GM12891 (cell line): ENCODE measurements around the gene LRRTM3.

Source experiments
- DNase-seq: peaks from one replicate; pipeline ENCODE4 v3.0.0; 2011; ENCODE audit warnings: low spot score; ENCODE audit not compliant: insufficient read length
- FAIRE-seq: peaks from 2 replicates; lab custom pipeline; 2011; peaks lifted over from hg19 to GRCh38; lab: Jason Lieb, UNC
- PAX5 ChIP-seq: IDR thresholded peaks from 2 replicates; pipeline ENCODE4 v1.6.1; 2011; ENCODE audit warnings: low read length, moderate library complexity, mild to moderate bottlenecking; ENCODE audit not compliant: insufficient read depth, severe bottlenecking
- POLR2A ChIP-seq: IDR thresholded peaks from 2 replicates; pipeline ENCODE4 v1.6.1; 2011; ENCODE audit warnings: low read depth, low read length, control low read depth
- POLR2AphosphoS5 ChIP-seq: IDR thresholded peaks from 2 replicates; pipeline ENCODE4 v1.6.1; 2011; ENCODE audit warnings: low read depth, low read length, control low read depth
- POU2F2 ChIP-seq: IDR thresholded peaks from 2 replicates; pipeline ENCODE4 v1.6.1; 2011; ENCODE audit warnings: low read depth, mild to moderate bottlenecking, control low read depth, low read length, moderate library complexity
- SPI1 ChIP-seq: IDR thresholded peaks from 2 replicates; pipeline ENCODE4 v1.6.1; 2011; ENCODE audit warnings: low read depth, low read length, control low read depth
- TAF1 ChIP-seq: IDR thresholded peaks from 2 replicates; pipeline ENCODE4 v1.6.1; 2011; ENCODE audit warnings: low read depth, low read length, control low read depth

LRRTM3 gene

DNA sequence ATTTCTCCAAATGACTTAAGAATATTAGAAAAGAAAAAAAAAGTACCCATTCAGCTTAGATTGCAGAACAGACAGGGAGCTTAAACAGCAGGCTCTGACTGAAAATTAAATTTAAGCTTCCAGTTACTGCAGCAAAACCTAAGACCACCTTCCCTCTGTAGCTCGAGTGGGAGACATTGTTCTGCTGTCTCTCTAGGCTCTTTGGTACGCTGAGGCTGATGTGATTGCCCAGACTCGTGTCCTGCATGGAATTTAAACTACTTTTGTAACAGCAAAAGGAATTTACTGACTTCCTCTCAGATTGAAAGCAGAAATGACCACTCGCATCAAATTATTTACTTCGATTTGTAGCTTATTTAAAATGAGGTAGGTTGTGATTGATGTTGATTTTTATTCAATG lies 124.6 kb downstream of the LRRTM3 start:
- TF ChIP-seq TAF1 (no peak), POLR2AphosphoS5 (no peak), PAX5 (no peak), SPI1 (no peak), POU2F2 (no peak), POLR2A (no peak)
- DNase-seq (no peak), FAIRE-seq (no peak)

DNA sequence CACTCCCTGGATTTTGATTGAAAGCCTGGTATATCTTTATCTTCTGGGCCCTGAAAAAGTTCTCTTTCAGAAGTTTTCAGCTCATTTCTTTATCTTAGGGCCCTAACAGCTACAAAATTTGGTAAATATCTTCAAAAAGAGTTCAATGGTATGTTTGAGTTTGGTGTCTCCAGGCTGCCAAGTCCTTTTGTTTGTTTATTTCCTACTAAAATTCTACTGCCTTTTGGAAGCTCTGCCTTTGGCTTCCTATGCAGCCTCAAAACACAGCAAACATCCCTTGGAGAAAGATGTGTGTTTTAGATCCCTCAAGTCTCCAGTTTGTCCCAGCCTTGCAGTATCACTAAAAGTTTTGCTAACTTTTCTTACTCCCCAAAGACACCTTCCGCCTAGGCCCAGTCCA lies 146.8 kb downstream of the LRRTM3 start:
- DNase-seq (no peak), FAIRE-seq (no peak)
- TF ChIP-seq POU2F2, result no peak
- no peak for TF ChIP-seq POLR2A
- TF ChIP-seq POLR2AphosphoS5, result no peak
- no peak for TF ChIP-seq TAF1
- TF ChIP-seq SPI1, result no peak

DNA sequence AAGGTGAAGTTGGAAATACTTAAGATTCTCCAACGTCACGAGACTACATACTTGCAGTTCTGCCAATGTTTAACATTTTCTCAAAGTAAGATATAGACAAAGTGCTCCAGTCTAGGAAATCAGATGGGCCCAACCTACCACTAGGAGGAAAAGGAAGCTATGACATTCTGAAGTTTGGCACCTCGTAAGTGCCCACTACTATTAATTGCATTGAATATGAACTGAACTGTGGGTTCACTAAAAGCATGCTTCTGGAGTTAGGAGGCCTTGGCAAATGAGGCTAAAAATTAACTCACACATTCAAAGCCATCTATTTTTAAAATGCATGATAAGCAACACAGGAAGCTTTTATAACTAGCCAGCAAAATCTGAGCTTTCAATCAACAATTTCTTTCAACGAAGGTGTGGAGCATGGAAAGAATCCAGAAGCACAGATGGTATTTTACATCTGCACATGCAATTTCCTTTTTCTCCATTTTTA lies 149.7 kb downstream of the LRRTM3 start:
- no peak for FAIRE-seq
- no peak for DNase-seq
- TF ChIP-seq SPI1 (no peak), POU2F2 (no peak), POLR2AphosphoS5 (no peak), TAF1 (no peak), POLR2A (no peak), PAX5 (no peak)

DNA sequence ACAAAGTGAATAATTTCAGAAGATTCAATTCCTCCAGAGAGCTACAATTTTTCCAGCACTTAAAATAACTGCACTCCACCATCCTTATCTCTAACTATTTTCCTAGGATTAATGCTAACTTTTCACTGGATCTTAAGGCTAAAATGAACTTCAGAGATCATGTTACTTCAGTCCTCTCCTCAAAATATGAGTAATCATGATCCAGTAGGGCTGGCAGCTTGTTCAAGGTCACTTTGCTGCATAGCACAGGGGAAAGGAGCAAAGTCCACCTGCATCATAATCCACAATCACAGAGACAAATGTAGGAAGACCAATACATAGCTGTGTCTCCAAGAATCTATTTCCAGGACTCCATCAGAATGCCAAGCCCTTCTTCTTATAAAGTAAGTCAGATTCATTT lies 150.3 kb downstream of the LRRTM3 start:
- no peak for DNase-seq
- no peak for FAIRE-seq
- TF ChIP-seq POLR2AphosphoS5 (no peak), POLR2A (no peak), TAF1 (no peak), PAX5 (no peak), SPI1 (no peak), POU2F2 (no peak)

DNA sequence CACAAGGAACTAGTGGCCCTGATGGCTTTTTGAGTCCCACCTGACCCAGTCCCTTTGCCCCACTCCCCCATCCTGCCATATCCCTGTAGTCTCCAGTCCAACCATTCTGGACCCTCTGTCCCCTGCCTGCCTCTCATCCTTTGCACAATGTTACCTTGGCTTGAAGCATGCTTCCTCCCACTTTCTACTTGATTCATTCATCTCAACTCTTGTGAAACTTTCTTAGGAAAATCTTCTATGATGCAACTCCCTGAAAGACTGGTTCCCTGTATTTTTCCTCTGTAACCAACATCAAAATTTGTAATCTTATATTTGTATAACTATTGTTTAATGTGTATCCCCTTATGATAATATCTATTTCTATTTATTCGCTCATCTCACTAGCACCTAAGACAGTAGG lies 151.5 kb downstream of the LRRTM3 start:
- TF ChIP-seq TAF1 (no peak), SPI1 (no peak), POLR2AphosphoS5 (no peak), POU2F2 (no peak), POLR2A (no peak), PAX5 (no peak)
- DNase-seq (no peak), FAIRE-seq (no peak)

DNA sequence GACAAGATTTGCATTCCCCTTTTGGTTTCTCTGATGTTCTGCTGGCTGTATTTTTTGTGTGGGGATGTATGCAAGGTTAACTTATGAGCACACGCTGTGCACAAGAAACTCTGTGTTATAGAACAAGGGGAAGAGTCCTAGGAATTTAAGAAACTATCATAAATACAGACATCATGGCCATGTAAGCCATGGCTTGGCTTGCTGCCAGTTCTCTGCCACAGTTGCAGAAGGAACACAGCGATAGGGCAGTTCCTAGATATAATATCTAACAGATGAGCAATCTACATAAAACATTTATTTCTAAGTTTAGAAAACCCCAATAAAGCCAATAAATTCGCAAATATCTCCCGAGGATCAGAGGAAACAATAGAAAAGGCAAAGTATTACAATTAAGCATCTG lies 153.3 kb downstream of the LRRTM3 start:
- TF ChIP-seq TAF1 (no peak), POU2F2 (no peak), POLR2A (no peak), SPI1 (no peak), PAX5 (no peak), POLR2AphosphoS5 (no peak)
- DNase-seq, result no peak
- FAIRE-seq, result no peak

DNA sequence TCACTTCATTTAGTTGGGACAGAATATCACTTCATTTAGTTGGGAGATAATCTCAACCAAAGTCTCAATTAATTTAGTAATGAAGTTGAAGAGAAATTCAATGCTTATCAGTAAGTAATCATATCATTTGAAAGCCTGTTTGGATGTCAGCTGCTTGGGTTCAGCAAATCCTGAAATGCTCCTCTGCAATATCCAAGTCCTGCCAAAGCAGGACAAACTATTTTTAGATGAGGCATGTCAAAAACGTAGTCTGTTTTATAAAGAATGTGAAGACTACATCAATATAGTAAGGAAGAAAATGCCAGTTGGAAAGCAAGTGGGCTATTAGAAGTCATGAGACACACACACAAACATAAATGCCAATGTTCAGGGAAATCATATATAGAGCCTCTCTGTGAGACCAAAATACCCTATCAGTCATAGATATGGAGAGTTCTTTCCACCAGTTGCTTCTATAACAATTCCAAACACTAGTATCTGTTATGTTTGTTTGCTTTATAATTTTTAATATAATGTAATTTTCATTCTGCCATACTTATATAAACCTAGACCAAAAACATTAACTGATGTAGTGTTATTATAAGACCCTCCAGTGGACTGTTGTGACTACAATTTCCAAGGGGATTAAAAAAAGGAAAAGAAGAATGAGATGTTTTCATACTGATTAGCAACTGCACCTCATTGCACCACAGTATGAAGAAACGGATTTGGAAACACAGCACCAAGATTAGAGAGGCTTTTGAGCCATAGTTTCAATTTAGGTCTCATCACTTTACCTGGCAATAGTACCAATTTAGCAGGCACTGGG lies 160.7 kb downstream of the LRRTM3 start:
- DNase-seq, result no peak
- FAIRE-seq, result no peak
- TF ChIP-seq POLR2AphosphoS5 (no peak), SPI1 (no peak), PAX5 (no peak)

DNA sequence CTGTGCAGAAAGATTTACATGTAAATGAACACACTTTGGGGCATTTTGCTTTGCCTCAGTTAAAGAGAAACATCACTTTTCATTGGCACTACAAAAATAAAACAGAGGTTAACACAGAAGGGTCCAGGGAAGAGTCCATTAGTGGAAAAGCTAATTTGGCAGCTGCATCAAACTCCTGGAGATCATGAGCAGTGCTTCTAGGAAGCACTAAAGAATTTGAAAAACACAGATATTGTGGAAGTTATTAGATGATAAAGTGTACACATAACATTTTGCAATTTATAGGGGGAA lies 161.2 kb downstream of the LRRTM3 start:
- no peak for DNase-seq
- FAIRE-seq, result no peak
- TF ChIP-seq POLR2A (no peak), POLR2AphosphoS5 (no peak), SPI1 (no peak), PAX5 (no peak), TAF1 (no peak), POU2F2 (no peak)

DNA sequence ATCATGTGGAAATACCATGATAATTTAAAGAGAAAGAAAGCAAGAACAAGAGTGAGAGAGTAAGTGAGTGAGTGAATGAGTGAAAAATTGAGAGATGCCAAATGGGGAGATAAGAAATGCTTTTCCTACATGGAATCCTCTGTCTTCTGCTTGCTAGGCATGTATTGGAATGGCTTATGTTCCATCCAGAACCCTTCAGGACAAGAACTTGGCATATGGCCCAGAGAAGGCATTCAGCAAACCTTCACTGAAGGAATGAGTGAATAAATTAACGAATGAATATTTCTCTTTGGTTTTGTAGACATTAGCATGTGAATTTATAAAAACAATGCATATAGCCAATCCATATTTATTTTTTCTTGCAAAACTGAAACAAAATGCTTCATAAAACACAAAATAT lies 162.2 kb downstream of the LRRTM3 start:
- no peak for TF ChIP-seq POLR2AphosphoS5
- no peak for TF ChIP-seq POU2F2
- no peak for TF ChIP-seq SPI1
- TF ChIP-seq TAF1, result no peak
- TF ChIP-seq PAX5, result no peak
- TF ChIP-seq POLR2A, result no peak
- DNase-seq (no peak), FAIRE-seq (no peak)

DNA sequence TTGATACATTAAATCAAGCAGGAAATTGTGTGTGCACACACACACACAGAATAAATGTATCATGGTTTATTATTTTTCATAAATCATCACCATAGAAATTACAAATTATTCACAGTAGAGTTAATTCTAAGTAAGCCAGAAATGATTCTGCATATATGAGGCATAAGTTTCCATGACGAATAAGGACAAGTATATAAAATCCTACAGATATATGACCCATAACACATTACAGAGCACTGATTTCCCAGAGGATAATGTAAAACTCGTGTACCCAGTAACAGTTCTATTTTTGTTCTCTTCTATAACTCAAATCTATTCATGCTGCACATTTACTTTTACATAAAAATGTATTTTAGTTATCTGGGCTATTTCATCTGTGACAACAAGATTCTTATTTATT lies 169.7 kb downstream of the LRRTM3 start:
- TF ChIP-seq POLR2A, result no peak
- no peak for TF ChIP-seq PAX5
- no peak for TF ChIP-seq POLR2AphosphoS5

DNA sequence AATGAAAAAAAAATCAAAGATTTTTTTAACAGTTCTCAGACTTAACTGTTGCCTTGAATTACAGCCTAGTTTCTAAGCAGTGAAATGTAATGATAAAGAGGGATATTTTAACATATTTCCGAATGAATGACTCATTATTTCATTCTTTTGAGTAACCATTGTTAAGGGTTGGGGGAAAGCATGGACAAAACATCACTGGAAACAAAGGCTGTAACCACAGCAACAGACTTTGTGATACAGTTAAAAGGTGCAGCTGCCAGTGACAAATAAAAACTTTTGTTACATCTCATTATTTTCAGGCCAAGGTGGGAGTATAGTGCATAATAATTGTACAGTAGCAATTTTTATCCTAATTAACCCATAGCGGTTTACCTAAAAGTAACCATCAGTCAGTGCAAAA lies 172.6 kb downstream of the LRRTM3 start:
- TF ChIP-seq POLR2AphosphoS5, result no peak
- TF ChIP-seq POLR2A, result no peak
- TF ChIP-seq POU2F2, result no peak
- TF ChIP-seq PAX5, result no peak
- TF ChIP-seq SPI1, result no peak
- no peak for TF ChIP-seq TAF1
- FAIRE-seq (no peak), DNase-seq (no peak)

More for the DNA sequence above, 169.7 kb downstream of the LRRTM3 start:
- DNase-seq (no peak), FAIRE-seq (no peak)
